Ectodermal cell (in vitro differentiated cells): ENCODE measurements around the gene NFIB.

Experiments used
- H3K27ac ChIP-seq: 2 replicates; pipeline ENCODE4 v1.7.0; 2013; ENCODE audit warnings: mild to moderate bottlenecking, low read depth, low read length; ENCODE audit not compliant: insufficient read depth, poor library complexity, severe bottlenecking
- H3K27me3 ChIP-seq: 2 replicates; pipeline ENCODE4 v1.7.0; 2013; ENCODE audit warnings: mild to moderate bottlenecking, low read length; ENCODE audit not compliant: insufficient read depth, control insufficient read depth, poor library complexity, severe bottlenecking
- H3K36me3 ChIP-seq: one replicate; pipeline ENCODE4 v1.7.0; 2013; ENCODE audit warnings: low read length; ENCODE audit not compliant: control insufficient read depth, insufficient read depth
- H3K4me1 ChIP-seq: one replicate; pipeline ENCODE4 v1.7.0; 2013; ENCODE audit warnings: low read length; ENCODE audit not compliant: control insufficient read depth, insufficient read depth
- H3K4me3 ChIP-seq: 2 replicates; pipeline ENCODE4 v1.7.0; 2013; ENCODE audit warnings: low read depth, low read length, control low read depth; ENCODE audit not compliant: insufficient read depth
- H3K9me3 ChIP-seq: 2 replicates; pipeline ENCODE4 v1.7.0; 2013; ENCODE audit warnings: mild to moderate bottlenecking, low read length, moderate library complexity; ENCODE audit not compliant: control insufficient read depth
- WGBS, 2 experiments: methylation state at CpG; one replicate each; pipeline ENCODE4 v1.1.7; 2013; ENCODE audit warnings: missing lambda C conversion rate in 2 of 2; 5-methylcytosine and 5-hydroxymethylcytosine counted together

Gene NFIB

GRCh38 chr9:14099737-14100136, 214.2 kb downstream of the NFIB start:
- Histone ChIP-seq H3K27me3 (no peaks in the 10 kb centered on the region), H3K27ac (no peak overlapping the region), H3K9me3 (no peaks in the 10 kb centered on the region), H3K4me3 (no peak overlapping the region), H3K4me1 (no peaks in the 10 kb centered on the region), H3K36me3 (no peaks in the 10 kb centered on the region)
- 89 to 92% methylated on average over 7 of the region's 7 CpGs for WGBS, 2 experiments

GRCh38 chr9:14098486-14099180, 215.3 kb downstream of the NFIB start:
- Histone ChIP-seq H3K27ac (no peak overlapping the region), H3K9me3 (no peaks in the 10 kb centered on the region), H3K4me3 (no peak overlapping the region)

GRCh38 chr9:14097666-14098415, 216.1 kb downstream of the NFIB start:
- WGBS, 2 experiments: 76 to 82% methylated on average over 2 to 5 of the region's 6 CpGs
- no peaks in the 10 kb centered on the region for H3K9me3 ChIP-seq
- no peaks in the 10 kb centered on the region for H3K36me3 ChIP-seq
- no peak overlapping the region for H3K27ac ChIP-seq
- H3K4me3 ChIP-seq: no peak overlapping the region
- no peaks in the 10 kb centered on the region for H3K4me1 ChIP-seq
- no peaks in the 10 kb centered on the region for H3K27me3 ChIP-seq

More at GRCh38 chr9:14098486-14099180, 215.3 kb downstream of the NFIB start:
- Histone ChIP-seq H3K27me3 (no peaks in the 10 kb centered on the region), H3K4me1 (no peaks in the 10 kb centered on the region), H3K36me3 (no peaks in the 10 kb centered on the region)
- WGBS, 2 experiments: 87 to 88% methylated on average over 3 of the region's 3 CpGs

- no peaks in the 10 kb centered on the region for H3K27me3 ChIP-seq
- no peaks in the 10 kb centered on the region for H3K4me1 ChIP-seq
- 71 to 74% methylated on average over 2 of the region's 4 CpGs for WGBS, 2 experiments
- H3K27ac ChIP-seq: no peak overlapping the region
- no peaks in the 10 kb centered on the region for H3K9me3 ChIP-seq
- no peaks in the 10 kb centered on the region for H3K36me3 ChIP-seq
- no peak overlapping the region for H3K4me3 ChIP-seq
Measured at GRCh38 chr9:14097215-14097614, 216.7 kb downstream of the NFIB start.

GRCh38 chr9:14096258-14096922, 217.6 kb downstream of the NFIB start:
- H3K27ac ChIP-seq: no peak overlapping the region
- no peaks in the 10 kb centered on the region for H3K36me3 ChIP-seq
- no peak overlapping the region for H3K4me3 ChIP-seq
- H3K9me3 ChIP-seq: no peaks in the 10 kb centered on the region
- H3K4me1 ChIP-seq: no peaks in the 10 kb centered on the region
- no peaks in the 10 kb centered on the region for H3K27me3 ChIP-seq
- WGBS, 2 experiments: 49 to 54% methylated on average over 15 of the region's 15 CpGs

GRCh38 chr9:14095277-14095676, 218.7 kb downstream of the NFIB start:
- Histone ChIP-seq H3K27me3 (no peaks in the 10 kb centered on the region), H3K4me1 (no peaks in the 10 kb centered on the region), H3K4me3 (no peak overlapping the region), H3K36me3 (no peaks in the 10 kb centered on the region), H3K27ac (no peak overlapping the region), H3K9me3 (no peaks in the 10 kb centered on the region)

- Histone ChIP-seq H3K27me3 (no peaks in the 10 kb centered on the region), H3K9me3 (no peaks in the 10 kb centered on the region), H3K4me1 (no peaks in the 10 kb centered on the region), H3K27ac (no peak overlapping the region), H3K36me3 (no peaks in the 10 kb centered on the region), H3K4me3 (no peak overlapping the region)
- 90 to 100% methylated on average over 2 to 5 of the region's 5 CpGs for WGBS, 2 experiments
Measured at GRCh38 chr9:14094491-14094890, 219.4 kb downstream of the NFIB start.

GRCh38 chr9:14092344-14092743, 221.6 kb downstream of the NFIB start:
- Histone ChIP-seq H3K4me3 (no peak overlapping the region), H3K4me1 (no peaks in the 10 kb centered on the region), H3K27ac (no peak overlapping the region), H3K27me3 (no peaks in the 10 kb centered on the region), H3K36me3 (no peaks in the 10 kb centered on the region), H3K9me3 (no peaks in the 10 kb centered on the region)
- WGBS, 2 experiments: 85 to 100% methylated on average over 1 of the region's 1 CpG

- 92 to 94% methylated on average over 1 to 4 of the region's 4 CpGs for WGBS, 2 experiments
- no peak overlapping the region for H3K27ac ChIP-seq
- no peak overlapping the region for H3K4me3 ChIP-seq
- H3K4me1 ChIP-seq: no peaks in the 10 kb centered on the region
- H3K9me3 ChIP-seq: no peaks in the 10 kb centered on the region
- no peaks in the 10 kb centered on the region for H3K27me3 ChIP-seq
- H3K36me3 ChIP-seq: no peaks in the 10 kb centered on the region
Measured at GRCh38 chr9:14089051-14089803, 224.7 kb downstream of the NFIB start.

GRCh38 chr9:14087576-14087975, 226.4 kb downstream of the NFIB start:
- Histone ChIP-seq H3K27me3 (no peaks in the 10 kb centered on the region), H3K36me3 (no peaks in the 10 kb centered on the region), H3K4me1 (no peaks in the 10 kb centered on the region), H3K4me3 (no peak overlapping the region), H3K27ac (no peak overlapping the region), H3K9me3 (no peaks in the 10 kb centered on the region)
- 78 to 91% methylated on average over 5 to 6 of the region's 7 CpGs for WGBS, 2 experiments
